ENCODE data around the gene NAT10. TPM values are rescaled to one million over a fixed set of nuclear protein-coding genes. Genes with fewer than 3 reads are reported as not detected.
A peak's percentile ranks its signal among the peaks of the same experiment; 100 is the strongest.

Gene NAT10
- total and polyA plus RNA-seq, 2 donors from 2014 or later = 24.1 to 43.1 TPM

GRCh38 chr11:34165786-34166555 lies 60.5 kb downstream of the NAT10 start:
- Histone ChIP-seq H3K4me1 (ENCODE audit: control insufficient read depth in 2 of 3, insufficient read depth in 2 of 3, low read depth in 1 of 3, low read length in 3 of 3) (no peaks in the 10 kb centered on the region), H3K27ac (ENCODE audit: low read depth in 2 of 2, low read length in 2 of 2) (no peak overlapping the region), H3K4me3 (ENCODE audit: low read length in 3 of 3) (no peak overlapping the region), H3K9ac (ENCODE audit: low read length in 3 of 3) (no peak overlapping the region), H3K9me3 (ENCODE audit: control insufficient read depth in 2 of 3, insufficient read depth in 1 of 3, low read length in 3 of 3) (no peaks in the 10 kb centered on the region), H3K27me3 (ENCODE audit: control insufficient read depth, insufficient read depth, low read length) (no peaks in the 10 kb centered on the region), H3K36me3 (ENCODE audit: control insufficient read depth in 2 of 3, insufficient read depth in 3 of 3, low read length in 3 of 3) (peaks cover 0 to 24% (median 14%) of the 10 kb centered on the region in 3 donors)
- DNase-seq = peak in 1 of 5 donors; percentile 44
- TF ChIP-seq CTCF (IDR thresholded peaks at IDR 0.05; ENCODE audit: borderline replicate concordance, extremely low read depth, insufficient read depth) = no peak
- intact Hi-C loops (cut with DNase I) = no loop called here
- no peak for FAIRE-seq

- no peak overlapping the region for H3K4me3 ChIP-seq (ENCODE audit: low read length in 3 of 3)
- H3K4me1 ChIP-seq (ENCODE audit: control insufficient read depth in 2 of 3, insufficient read depth in 2 of 3, low read depth in 1 of 3, low read length in 3 of 3) = no peaks in the 10 kb centered on the region
- H3K9me3 ChIP-seq (ENCODE audit: control insufficient read depth in 2 of 3, insufficient read depth in 1 of 3, low read length in 3 of 3) = no peaks in the 10 kb centered on the region
- intact Hi-C loops (cut with DNase I) = no loop called here
- no peaks in the 10 kb centered on the region for H3K27me3 ChIP-seq (ENCODE audit: control insufficient read depth, insufficient read depth, low read length)
- no peak overlapping the region for H3K9ac ChIP-seq (ENCODE audit: low read length in 3 of 3)
- TF ChIP-seq CTCF (IDR thresholded peaks at IDR 0.05; ENCODE audit: borderline replicate concordance, extremely low read depth, insufficient read depth) = no peak
- DNase-seq (peak in 1 of 5 donors; percentile 54), FAIRE-seq (no peak)
- H3K27ac ChIP-seq (ENCODE audit: low read depth in 2 of 2, low read length in 2 of 2) = no peak overlapping the region
- peaks cover 0 to 22% (median 14%) of the 10 kb centered on the region in 3 donors for H3K36me3 ChIP-seq (ENCODE audit: control insufficient read depth in 2 of 3, insufficient read depth in 3 of 3, low read length in 3 of 3)
Observed at GRCh38 chr11:34166806-34167740, 61.6 kb downstream of the NAT10 start.

- intact Hi-C loops (cut with DNase I) = no loop called here
- no peaks in the 10 kb centered on the region for H3K9me3 ChIP-seq (ENCODE audit: control insufficient read depth in 2 of 3, insufficient read depth in 1 of 3, low read length in 3 of 3)
- no peaks in the 10 kb centered on the region for H3K27me3 ChIP-seq (ENCODE audit: control insufficient read depth, insufficient read depth, low read length)
- no peak overlapping the region for H3K4me3 ChIP-seq (ENCODE audit: low read length in 3 of 3)
- no peak overlapping the region for H3K27ac ChIP-seq (ENCODE audit: low read depth in 2 of 2, low read length in 2 of 2)
- no peak for TF ChIP-seq CTCF (IDR thresholded peaks at IDR 0.05; ENCODE audit: borderline replicate concordance, extremely low read depth, insufficient read depth)
- peaks cover 0 to 17% (median 14%) of the 10 kb centered on the region in 3 donors for H3K36me3 ChIP-seq (ENCODE audit: control insufficient read depth in 2 of 3, insufficient read depth in 3 of 3, low read length in 3 of 3)
- DNase-seq (peak in 1 of 5 donors; percentile 66), FAIRE-seq (no peak)
- no peak overlapping the region for H3K9ac ChIP-seq (ENCODE audit: low read length in 3 of 3)
- H3K4me1 ChIP-seq (ENCODE audit: control insufficient read depth in 2 of 3, insufficient read depth in 2 of 3, low read depth in 1 of 3, low read length in 3 of 3) = no peaks in the 10 kb centered on the region
Observed at GRCh38 chr11:34167961-34168360, 62.5 kb downstream of the NAT10 start.
